ENCODE results near the gene ULK4. TPM values are rescaled to one million over a fixed set of nuclear protein-coding genes. Genes with fewer than 3 reads are reported as not detected.

ULK4 gene
- total RNA-seq, 1 donor, result 22.0 TPM

GRCh38 chr3:41317298-41317697 lies 644.6 kb downstream of the ULK4 start:
- no peak overlapping the region for H3K4me3 ChIP-seq (ENCODE audit: low read depth, low read length)
- no peak for DNase-seq (ENCODE audit: low read depth)

GRCh38 chr3:41315126-41315525 lies 646.8 kb downstream of the ULK4 start:
- no peak for TF ChIP-seq CTCF (IDR thresholded peaks at IDR 0.05; ENCODE audit: insufficient read depth, low read depth, low read length)
- no peak for DNase-seq (ENCODE audit: low read depth)
- no peak overlapping the region for H3K4me3 ChIP-seq (ENCODE audit: low read depth, low read length)

More at GRCh38 chr3:41317298-41317697, 644.6 kb downstream of the ULK4 start:
- no peak for TF ChIP-seq CTCF (IDR thresholded peaks at IDR 0.05; ENCODE audit: insufficient read depth, low read depth, low read length)

- no peak for TF ChIP-seq CTCF (IDR thresholded peaks at IDR 0.05; ENCODE audit: insufficient read depth, low read depth, low read length)
- H3K4me3 ChIP-seq (ENCODE audit: low read depth, low read length), result no peak overlapping the region
- DNase-seq (ENCODE audit: low read depth), result no peak
Measured at GRCh38 chr3:41308119-41308518, 653.8 kb downstream of the ULK4 start.

- DNase-seq (ENCODE audit: low read depth), result no peak
- no peak overlapping the region for H3K4me3 ChIP-seq (ENCODE audit: low read depth, low read length)
- TF ChIP-seq CTCF (IDR thresholded peaks at IDR 0.05; ENCODE audit: insufficient read depth, low read depth, low read length), result no peak
Measured at GRCh38 chr3:41307065-41307464, 654.8 kb downstream of the ULK4 start.

- no peak overlapping the region for H3K4me3 ChIP-seq (ENCODE audit: low read depth, low read length)
- DNase-seq (ENCODE audit: low read depth), result no peak
- TF ChIP-seq CTCF (IDR thresholded peaks at IDR 0.05; ENCODE audit: insufficient read depth, low read depth, low read length), result no peak
Measured at GRCh38 chr3:41304593-41304992, 657.3 kb downstream of the ULK4 start.

- DNase-seq (ENCODE audit: low read depth), result no peak
- TF ChIP-seq CTCF (IDR thresholded peaks at IDR 0.05; ENCODE audit: insufficient read depth, low read depth, low read length), result no peak
- H3K4me3 ChIP-seq (ENCODE audit: low read depth, low read length), result no peak overlapping the region
Measured at GRCh38 chr3:41302295-41302694, 659.6 kb downstream of the ULK4 start.

- no peak overlapping the region for H3K4me3 ChIP-seq (ENCODE audit: low read depth, low read length)
- DNase-seq (ENCODE audit: low read depth), result peak; percentile 20
- TF ChIP-seq CTCF (IDR thresholded peaks at IDR 0.05; ENCODE audit: insufficient read depth, low read depth, low read length), result no peak
Measured at GRCh38 chr3:41301548-41301947, 660.4 kb downstream of the ULK4 start.

Measured in fibroblast of villous mesenchyme (primary cell).